ENCODE data around the gene CELF5.

CELF5 gene

GRCh38 chr19:3345850-3346460 lies 121.5 kb downstream of the CELF5 start:
- no peak for TF ChIP-seq CTCF (IDR thresholded peaks at IDR 0.05; ENCODE audit: low read depth, low read length)

More at GRCh38 chr19:3345850-3346460, 121.5 kb downstream of the CELF5 start:
- Histone ChIP-seq H3K4me1 (no peaks in the 10 kb centered on the region), H3K27me3 (no peaks in the 10 kb centered on the region), H3K36me3 (no peaks in the 10 kb centered on the region), H3K9me3 (no peaks in the 10 kb centered on the region), H3K4me3 (ENCODE audit: low read depth, low read length) (no peak overlapping the region)
- DNase-seq = no peak

Measured in BE2C (cell line).